Heart left ventricle (tissue), 16 donors: ENCODE results near the gene ALAD. TPM values are rescaled to one million over a fixed set of nuclear protein-coding genes. Genes with fewer than 3 reads are reported as not detected.

Experiments
- ATAC-seq, 4 donors: fragments of 200-7000 bp; cut with Tn5 transposase; one replicate each; pipeline ENCODE4 v1.9.1; 2020 to 2022; ENCODE audit warnings: moderate library complexity in 4 of 4, mild to moderate bottlenecking in 3 of 4, moderate number of reproducible peaks in 1 of 4
- DNase-seq, 5 donors: peaks; one replicate each; pipeline ENCODE4 v3.0.0-alpha.2; 2020
- H3K27ac ChIP-seq, 12 donors: fragments of 200-600 bp; sonication (generic) in 4 of 12; one replicate each; pipeline versions ENCODE4 v1.5.0 to v1.8.0; 2016 to 2022; ENCODE audit warnings: mild to moderate bottlenecking in 2 of 12
- H3K27me3 ChIP-seq, 9 donors: fragments of 200-600 bp; sonication (generic) in 2 of 9; one replicate each; pipeline versions ENCODE4 v1.5.1 to v1.8.0; 2016 to 2022; ENCODE audit warnings: mild to moderate bottlenecking in 3 of 9
- H3K36me3 ChIP-seq, 9 donors: fragments of 200-600 bp; sonication (generic) in 2 of 9; one replicate each; pipeline versions ENCODE4 v1.5.0 to v1.8.0; 2018 to 2022; ENCODE audit warnings: mild to moderate bottlenecking in 2 of 9
- H3K4me1 ChIP-seq, 12 donors: fragments of 200-600 bp; sonication (generic) in 4 of 12; one replicate each; pipeline versions ENCODE4 v1.5.0 to v1.8.0; 2016 to 2022; ENCODE audit warnings: mild to moderate bottlenecking in 3 of 12
- H3K4me3 ChIP-seq, 12 donors: fragments of 200-600 bp; sonication (generic) in 4 of 12; one replicate each; pipeline versions ENCODE4 v1.5.0 to v1.8.0; 2017 to 2022; ENCODE audit warnings: mild to moderate bottlenecking in 9 of 12, moderate library complexity in 4 of 12
- H3K9me3 ChIP-seq, 12 donors: fragments of 200-600 bp; sonication (generic) in 4 of 12; one replicate each; pipeline versions ENCODE4 v1.5.0 to v1.8.0; 2016 to 2022; ENCODE audit warnings: mild to moderate bottlenecking in 1 of 12
- CTCF ChIP-seq, 12 donors: fragments of 200-600 bp; sonication (generic) in 4 of 12; IDR thresholded peaks; one replicate each; pipeline versions ENCODE4 v1.5.0 to v1.8.0; 2018 to 2022; ENCODE audit warnings: antibody characterized with exemption in 12 of 12, mild to moderate bottlenecking in 5 of 12
- POLR2A ChIP-seq, 2 donors: fragments of 450-650 bp; IDR thresholded peaks; one replicate each; pipeline ENCODE4 v1.6.1; 2017; ENCODE audit warnings: antibody characterized with exemption in 2 of 2, mild to moderate bottlenecking in 2 of 2, moderate library complexity in 2 of 2
- WGBS, 4 donors: extraction: QIAGEN DNeasy Blood & Tissue Kit in 2 of 4; methylation state at CpG; one replicate each; pipeline versions ENCODE4 v1.1.5 to v1.1.7; 2013 to 2018; 5-methylcytosine and 5-hydroxymethylcytosine counted together
- intact Hi-C, 10 donors: fragments of 100-400 bp; cut with DNase I; formaldehyde crosslinking; loops; one replicate each; pipeline versions ENCODE4 v1.11.1 to v1.14.2; 2022
- polyA plus RNA-seq, 2 donors: library from polyadenylated mRNA; stranded (reverse); fragments of 200-250 nt; gene quantifications; one replicate each; pipeline ENCODE4 v1.2.3, GENCODE V29; 2013
- total RNA-seq, 9 donors: library from RNA; depleted of rRNA in 2 of 9; stranded (reverse); fragments of >200 nt in 2 of 9; fragmentation: NEBNext Ultra II Directional in 3 of 9; extraction: Animal tissue kit (Norgen Biotek cat#: 25700) in 3 of 9; gene quantifications; one replicate each; pipeline versions ENCODE4 v1.1.0 to v1.2.4, GENCODE V29; 2016 to 2023
- donor health status: ischemic (EF 13 %, LVEDD 7.1; RV severe dilation, severe dysfunction).
- donor health status: healthy with polysubstance abuse.
- donor health status: DM: no; HTN: yes; CAD: no.
- donor health status: DM: no; HTN: no; CAD: no.
- donor health status: ischemic (EF 25% LVEDD 6.9; RV normal size, moderate dysfunction).
- donor health status: ischemic (EF 25% LVEDD 5.7; RV mildly dilated, moderate dysfunction).
- donor health status: healthy.
- donor health status: DM: yes; HTN: yes; CAD: no.
- donor health status: ischemic (EF 35%, LVEDD 5.7; RV mildly dilated, moderate dysfunction).
- donor health status: nonischemic (EF 11% LVEDD 7.7; RV severe dilation, severe dysfunction).
- donor health status: DM: yes; HTN: yes; CAD: no.
- donor health status: PGD.
- donor health status: ischemic (EF 29% LVEDD 5.4; RV normal size, mild dysfunction).
- donor health status: nonischemic (EF 23%, LVEDD 6.1; RV moderate dilation, normal function).

ALAD gene
- total and polyA plus RNA-seq, 11 donors, result 39.8 to 153 (median 85.6) TPM

GRCh38 chr9:113348437-113348836 is 52.6 kb downstream of the ALAD start:
- WGBS, 4 donors, result 93 to 95% (median 94%) methylated on average over 3 of the region's 3 CpGs
- TF ChIP-seq CTCF (IDR thresholded peaks at IDR 0.05) (no peak), POLR2A (IDR thresholded peaks at IDR 0.05) (no peak)
- no peaks in the 10 kb centered on the region for H3K9me3 ChIP-seq
- intact Hi-C loops, result loop anchor here in 2 of 10 donors (10.0 kb wide), 2 partner anchors 46 to 74 kb away; partner anchors contain the start of genes CDC26 (in 1 of the 2) and PRPF4 (in 1 of the 2)
- no peak for DNase-seq
- no peak for ATAC-seq
- H3K36me3 ChIP-seq, result no peaks in the 10 kb centered on the region
- H3K27ac ChIP-seq, result no peak overlapping the region
- H3K4me1 ChIP-seq, result peaks cover 0 to 24% (median 12%) of the 10 kb centered on the region in 12 donors
- H3K4me3 ChIP-seq, result no peak overlapping the region
- H3K27me3 ChIP-seq, result peaks cover 0 to 31% (median 10%) of the 10 kb centered on the region in 9 donors

- no peaks in the 10 kb centered on the region for H3K9me3 ChIP-seq
- TF ChIP-seq POLR2A (IDR thresholded peaks at IDR 0.05), result no peak
- no peak for TF ChIP-seq CTCF (IDR thresholded peaks at IDR 0.05)
- intact Hi-C loops, result loop anchor here in 2 of 10 donors (10.0 kb wide), 2 partner anchors 49 to 71 kb away; partner anchors contain the start of genes CDC26 (in 1 of the 2) and PRPF4 (in 1 of the 2)
- H3K4me1 ChIP-seq, result peaks cover 0 to 26% (median 15%) of the 10 kb centered on the region in 12 donors
- WGBS, 4 donors, result 0 to 89% (median 43%) methylated on average over 1 of the region's 1 CpG
- DNase-seq, result no peak
- H3K27me3 ChIP-seq, result peaks cover 0 to 12% (median 7%) of the 10 kb centered on the region in 9 donors
- H3K27ac ChIP-seq, result peak overlapping the region in 4 of 12 donors; percentile 8 to 87 (median 24)
- H3K36me3 ChIP-seq, result no peaks in the 10 kb centered on the region
- ATAC-seq, result no peak
- H3K4me3 ChIP-seq, result no peak overlapping the region
Measured at GRCh38 chr9:113345671-113346070, 55.4 kb downstream of the ALAD start.

- ATAC-seq, result no peak
- intact Hi-C loops, result loop anchor here in 2 of 10 donors (10.0 kb wide), 2 partner anchors 50 to 70 kb away; partner anchors contain the start of genes CDC26 (in 1 of the 2) and PRPF4 (in 1 of the 2)
- peak overlapping the region in 9 of 12 donors; percentile 8 to 95 (median 84) for H3K27ac ChIP-seq
- H3K9me3 ChIP-seq, result no peaks in the 10 kb centered on the region
- TF ChIP-seq CTCF (IDR thresholded peaks at IDR 0.05) (no peak), POLR2A (IDR thresholded peaks at IDR 0.05) (no peak)
- no peak for DNase-seq
- no peak overlapping the region for H3K4me3 ChIP-seq
- H3K4me1 ChIP-seq, result peaks cover 0 to 25% (median 12%) of the 10 kb centered on the region in 12 donors
- H3K36me3 ChIP-seq, result no peaks in the 10 kb centered on the region
- WGBS, 4 donors, result 63 to 74% (median 73%) methylated on average over 2 of the region's 2 CpGs
- H3K27me3 ChIP-seq, result peaks cover 0 to 10% (median 6%) of the 10 kb centered on the region in 9 donors
Measured at GRCh38 chr9:113345190-113345589, 55.9 kb downstream of the ALAD start.

GRCh38 chr9:113343732-113344231 is 57.3 kb downstream of the ALAD start:
- Histone ChIP-seq H3K9me3 (no peaks in the 10 kb centered on the region), H3K27me3 (no peaks in the 10 kb centered on the region), H3K27ac (peak overlapping the region; percentile 67 to 95 (median 82)), H3K4me1 (peaks cover 0 to 26% (median 12%) of the 10 kb centered on the region in 12 donors), H3K4me3 (no peak overlapping the region), H3K36me3 (no peaks in the 10 kb centered on the region)
- DNase-seq (peak; percentile 68 to 92 (median 89)), ATAC-seq (peak; percentile 86 to 93 (median 92))
- 18 to 41% (median 28%) methylated on average over 1 of the region's 1 CpG for whole genome bisulfite sequencing, 4 donors
- intact Hi-C loops, result loop anchor here in 8 of 10 donors (5.0 to 10.0 kb wide), 5 partner anchors 34 to 69 kb away; partner anchors contain the start of genes HDHD3 (in 3 of the 8), ALAD (in 2 of the 8), CDC26 (in 1 of the 8) and PRPF4 (in 1 of the 8)
- TF ChIP-seq CTCF (IDR thresholded peaks at IDR 0.05) (no peak), POLR2A (IDR thresholded peaks at IDR 0.05) (no peak)
